ENCODE results near the gene PHF12.

The PHF12 gene

GRCh38 chr17:28951428-28951990 lies at the start of gene PHF12:
Gene PHF12, minus strand, starts transcription at chr17:28951518. Its CDS starts 558 bp downstream, at chr17:28950960.
- peak; percentile 100 for DNase-seq

GRCh38 chr17:29000973-29001372 lies 49.7 kb upstream of the PHF12 start:
- no peak for DNase-seq

- DNase-seq = no peak
Observed at GRCh38 chr17:28999206-28999605, 47.9 kb upstream of the PHF12 start.

- no peak for DNase-seq
Observed at GRCh38 chr17:28997806-28998205, 46.5 kb upstream of the PHF12 start.

- DNase-seq = no peak
Observed at GRCh38 chr17:28996554-28997096, 45.3 kb upstream of the PHF12 start.

GRCh38 chr17:28993645-28994426 lies 42.5 kb upstream of the PHF12 start:
- DNase-seq = no peak

GRCh38 chr17:28992625-28993600 lies 41.6 kb upstream of the PHF12 start:
- DNase-seq = no peak

GRCh38 chr17:28992185-28992584 lies 40.9 kb upstream of the PHF12 start:
- no peak for DNase-seq

- no peak for DNase-seq
Observed at GRCh38 chr17:28991779-28992178, 40.5 kb upstream of the PHF12 start.

- no peak for DNase-seq
Observed at GRCh38 chr17:28989028-28989427, 37.7 kb upstream of the PHF12 start.

GRCh38 chr17:28988475-28988874 lies 37.2 kb upstream of the PHF12 start:
- no peak for DNase-seq

- no peak for DNase-seq
Observed at GRCh38 chr17:28986714-28987655, 35.7 kb upstream of the PHF12 start.

- no peak for DNase-seq
Observed at GRCh38 chr17:28985950-28986713, 34.8 kb upstream of the PHF12 start.

- DNase-seq = no peak
Observed at GRCh38 chr17:28983286-28984230, 32.2 kb upstream of the PHF12 start.

- DNase-seq = no peak
Observed at GRCh38 chr17:28982131-28982793, 30.9 kb upstream of the PHF12 start.

- no peak for DNase-seq
Observed at GRCh38 chr17:28978356-28978964, 27.1 kb upstream of the PHF12 start.

- no peak for DNase-seq
Observed at GRCh38 chr17:28977659-28978355, 26.5 kb upstream of the PHF12 start.

GRCh38 chr17:28975646-28976045 lies 24.3 kb upstream of the PHF12 start:
- no peak for DNase-seq

All from left hindlimb (tissue), 1 donor.